DMS153 (cell line): Measurements from ENCODE around the gene UNC5B.
"Not testable (repeated sequence)": the region's sequence is repeated elsewhere in the genome, so short reads cannot be mapped to it uniquely, and the experiment has no call there.

Experiments
- DNase-seq: peaks from one replicate; lab custom pipeline; 2025; lab: John Stamatoyannopoulos, UW

UNC5B gene

GRCh38 chr10:71267508-71268240, 55.3 kb downstream of the UNC5B start:
- no peak for DNase-seq

- DNase-seq, result no peak
Measured at GRCh38 chr10:71268247-71268691, 55.9 kb downstream of the UNC5B start.

DNA sequence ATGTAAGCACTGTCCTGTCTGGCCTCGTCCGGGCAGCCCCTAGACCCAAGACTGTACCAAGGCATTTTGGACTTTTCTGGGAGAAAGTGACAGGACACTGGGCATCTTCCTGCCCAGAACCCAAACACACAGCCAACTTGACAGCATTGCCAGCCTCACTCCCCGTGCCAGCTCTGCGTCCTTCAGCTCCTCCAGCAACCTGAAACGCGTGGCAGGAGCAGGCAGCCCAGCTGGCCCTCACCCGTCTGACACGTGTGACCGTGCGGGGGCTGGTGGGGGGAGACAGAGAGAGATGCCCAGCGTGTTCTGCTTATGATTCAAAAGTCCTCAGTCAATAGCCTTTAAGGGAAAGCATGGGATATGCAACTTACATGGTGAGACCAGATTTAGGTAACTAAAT, 56.4 kb downstream of the UNC5B start:
- no peak for DNase-seq

DNA sequence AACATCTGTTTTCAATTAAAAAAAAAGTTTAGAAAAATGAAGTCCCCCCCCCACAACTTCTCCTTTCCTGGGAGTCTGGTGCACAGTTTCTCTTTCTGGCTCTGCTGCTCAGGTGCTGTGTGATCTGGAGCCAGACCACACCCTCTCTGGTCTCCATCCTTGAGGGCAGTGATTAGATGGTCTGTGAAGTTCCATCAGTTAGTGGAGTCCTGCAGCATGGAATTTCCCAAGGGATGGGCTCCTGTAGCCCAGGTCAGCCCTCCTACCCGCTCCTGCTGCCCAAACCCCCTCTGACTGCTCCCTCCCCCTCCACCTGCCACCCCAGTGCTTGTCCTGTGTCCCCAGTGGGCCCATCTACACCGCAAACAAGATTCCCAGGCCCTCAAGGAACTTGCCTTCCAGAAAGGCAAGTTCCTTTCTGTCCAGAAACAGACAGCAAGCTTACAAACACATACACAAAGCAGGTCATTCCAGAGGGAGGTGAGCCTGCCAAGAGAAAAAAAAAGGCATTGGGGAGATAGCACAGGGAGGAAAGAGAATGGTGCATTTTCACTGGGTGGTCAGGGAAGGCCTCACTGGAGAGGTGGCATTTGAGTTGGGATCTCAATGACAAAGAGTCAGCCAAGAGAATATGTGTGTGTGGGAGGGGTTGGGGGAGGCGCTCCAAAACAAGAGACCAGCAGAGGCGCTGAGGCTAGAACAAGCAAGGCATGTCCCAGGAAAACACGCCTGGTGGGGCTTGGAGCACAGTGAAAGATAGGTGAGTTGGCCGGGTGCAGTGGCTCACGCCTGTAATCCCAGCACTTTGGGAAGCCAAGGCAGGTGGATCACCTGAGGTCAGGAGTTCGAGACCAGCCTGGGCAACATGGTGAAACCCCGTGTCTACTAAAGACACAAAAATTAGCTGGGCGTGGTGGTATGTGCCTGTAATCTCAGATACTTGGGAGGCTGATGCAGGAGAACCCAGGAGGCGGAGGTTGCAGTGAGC, 57.2 kb downstream of the UNC5B start:
- DNase-seq, result no peak

DNA sequence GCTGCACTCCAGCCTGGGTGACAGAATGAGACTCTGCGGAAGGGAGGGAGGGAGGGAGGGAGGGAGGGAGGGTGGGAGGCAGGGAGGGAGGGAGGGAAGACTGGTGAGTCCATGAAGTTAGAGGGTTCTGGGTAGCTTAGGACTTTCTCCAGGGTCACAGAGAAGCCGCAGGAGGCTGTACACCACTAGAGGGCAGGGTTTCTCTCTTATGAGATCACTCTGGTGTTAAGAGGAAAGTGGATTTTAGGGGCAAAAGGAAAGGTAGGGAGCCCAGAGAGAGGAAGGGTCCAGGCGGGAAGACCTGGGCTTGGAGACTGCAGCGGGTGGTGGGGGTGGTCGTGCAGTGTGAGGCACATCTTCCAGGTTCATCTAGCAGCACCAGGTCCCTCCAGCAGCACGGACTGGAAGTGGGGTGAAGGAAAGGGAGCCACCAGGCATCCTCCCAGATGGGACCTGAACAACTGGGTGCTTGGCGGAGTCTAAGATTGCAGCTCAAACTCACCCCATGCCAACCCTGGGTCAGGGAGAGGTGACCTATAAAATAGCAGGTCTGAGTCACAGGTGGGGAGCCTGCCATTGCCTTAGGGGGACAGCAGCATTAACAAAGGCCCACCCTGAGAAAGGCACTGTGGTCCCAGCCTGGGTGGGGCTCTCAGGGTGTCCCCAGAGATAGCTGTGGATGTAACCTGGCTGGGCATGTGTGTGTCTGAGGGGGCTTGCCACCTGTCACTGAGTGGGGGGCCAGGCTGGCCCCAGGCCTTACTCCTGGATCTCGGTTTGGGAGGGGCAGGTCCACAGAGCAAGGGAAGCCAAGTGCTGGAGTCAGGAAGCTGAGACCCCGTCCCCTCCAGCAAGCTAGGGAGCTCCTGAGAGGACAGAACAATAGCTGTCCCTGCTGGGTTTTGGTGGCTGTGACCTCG, 58.2 kb downstream of the UNC5B start:
- DNase-seq, result peak; percentile 24

GRCh38 chr10:71271662-71272055, 59.3 kb downstream of the UNC5B start:
- no peak for DNase-seq

- no peak for DNase-seq
Measured at GRCh38 chr10:71272056-71272771, 59.8 kb downstream of the UNC5B start.

GRCh38 chr10:71272974-71273373, 60.6 kb downstream of the UNC5B start:
- not testable (repeated sequence) for DNase-seq

DNA sequence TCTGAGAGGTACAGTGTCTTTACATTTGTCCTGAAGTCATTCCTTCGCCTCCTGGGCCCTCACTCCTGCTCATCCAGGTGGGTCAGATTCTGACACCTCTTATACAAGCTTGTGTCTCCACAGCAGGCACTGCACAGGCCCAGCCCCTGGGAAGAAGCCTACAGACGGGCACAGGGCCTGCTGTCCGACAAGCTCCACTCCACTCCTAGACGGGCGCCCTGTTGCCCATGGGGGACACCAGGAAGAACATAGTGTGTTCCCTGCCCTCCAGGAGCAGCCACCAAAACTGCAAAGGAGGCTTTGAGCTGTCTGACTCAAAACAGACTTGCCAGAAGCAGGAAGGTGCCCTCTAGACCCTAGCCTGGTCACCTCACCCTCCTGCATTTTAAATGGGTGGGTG, 61.1 kb downstream of the UNC5B start:
- no peak for DNase-seq

GRCh38 chr10:71274901-71275796, 62.8 kb downstream of the UNC5B start:
- DNase-seq, result no peak

- DNase-seq, result no peak
Measured at GRCh38 chr10:71276873-71277272, 64.5 kb downstream of the UNC5B start.

DNA sequence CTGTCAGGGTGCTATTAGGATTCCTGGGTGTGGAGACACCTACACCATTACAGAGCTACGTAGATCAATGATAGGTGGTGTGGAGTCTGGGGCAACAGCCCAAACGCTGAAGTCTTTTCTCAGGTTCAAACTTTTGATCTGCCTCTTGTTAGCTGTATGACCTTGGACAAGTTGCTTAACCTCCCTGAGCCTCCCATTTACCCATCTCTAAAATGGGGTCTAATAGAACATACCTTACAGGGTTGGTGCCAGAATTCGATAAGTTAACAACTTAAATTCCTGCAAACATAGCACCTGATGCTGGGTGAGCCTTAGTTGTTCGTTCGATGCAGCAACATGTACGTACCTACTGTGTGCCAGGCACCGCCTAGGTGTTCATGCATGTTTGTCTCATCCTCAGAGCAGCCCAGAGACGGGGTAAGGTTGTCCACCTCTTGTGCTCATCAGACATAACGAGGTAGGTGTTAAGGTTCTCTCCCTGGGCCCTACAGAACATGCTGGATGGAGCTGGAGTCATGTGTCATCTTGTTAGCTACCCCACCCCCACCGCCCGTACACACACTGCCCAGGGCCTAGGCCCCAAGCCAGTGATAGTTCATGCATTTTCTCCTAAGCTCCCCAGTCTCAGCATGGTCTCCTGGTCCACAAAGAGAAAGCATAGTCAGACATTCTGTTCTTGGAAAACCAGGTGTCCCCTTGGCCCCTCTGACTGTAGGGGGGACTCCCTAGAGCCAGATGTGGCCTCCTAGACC, 65.7 kb downstream of the UNC5B start:
- DNase-seq, result no peak

DNA sequence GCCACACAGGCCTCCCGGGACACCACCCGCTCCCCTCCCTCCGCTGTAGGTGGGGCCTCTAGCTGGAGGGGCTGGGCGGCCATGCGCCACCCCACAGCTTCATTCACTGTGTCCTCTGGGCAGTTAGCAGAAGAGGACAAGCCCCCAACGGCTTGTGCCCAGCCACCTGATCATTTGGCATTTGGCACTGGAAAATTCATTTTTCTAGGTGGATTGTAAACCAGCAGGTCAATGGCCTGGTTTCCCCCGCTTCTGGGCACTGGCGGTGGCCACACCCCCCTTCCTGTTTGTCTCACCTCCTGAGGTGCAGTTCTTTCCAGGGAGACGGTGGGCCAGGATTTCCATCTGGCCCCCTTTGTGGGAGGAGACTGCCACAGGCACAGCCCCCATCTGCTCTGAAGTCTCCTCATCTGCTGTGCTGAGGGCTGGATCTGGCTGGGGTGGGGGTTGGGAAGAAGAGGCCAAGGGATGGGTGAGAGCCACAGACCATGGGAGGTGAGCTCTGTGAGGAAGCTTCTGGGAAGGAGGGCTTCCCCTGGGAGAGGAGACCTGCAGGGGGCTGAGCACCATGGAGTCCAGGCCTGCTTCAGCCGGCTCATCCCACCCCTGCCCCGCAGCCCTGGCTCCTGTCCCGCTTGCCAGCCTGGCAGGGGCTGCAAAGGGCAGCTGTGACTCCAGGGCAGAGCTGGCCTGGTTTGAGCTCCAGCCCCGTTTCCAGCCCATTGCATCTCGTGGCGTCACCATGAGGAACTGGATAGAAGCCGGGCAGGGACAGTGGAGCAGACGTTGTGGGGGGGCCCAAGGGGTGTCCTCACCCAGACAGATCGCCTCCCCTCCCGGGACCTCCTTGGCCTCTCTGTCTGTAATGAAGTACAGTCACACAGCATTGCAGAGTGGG, 66.6 kb downstream of the UNC5B start:
- DNase-seq, result no peak

- no peak for DNase-seq
Measured at GRCh38 chr10:71279590-71280170, 67.3 kb downstream of the UNC5B start.

DNA sequence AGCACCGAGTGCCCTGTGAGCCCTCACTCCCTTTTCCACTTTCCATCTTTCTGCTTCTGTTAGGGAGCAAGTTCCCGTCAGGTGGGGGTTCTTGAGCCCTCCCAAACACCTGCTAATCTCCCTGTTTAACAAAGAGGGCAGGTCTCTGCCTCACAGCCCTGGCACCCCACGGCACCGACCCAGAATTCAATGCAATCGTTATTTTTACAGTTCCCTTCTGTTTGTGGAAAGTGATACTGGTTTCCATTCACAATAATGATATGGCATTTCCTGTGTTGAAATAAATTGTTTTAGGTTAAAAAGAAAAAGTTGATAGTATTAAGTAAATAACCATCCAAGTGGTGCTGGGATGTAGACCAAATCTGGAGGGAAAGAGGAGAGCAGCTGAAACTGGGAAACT, 67.8 kb downstream of the UNC5B start:
- no peak for DNase-seq

- no peak for DNase-seq
Measured at GRCh38 chr10:71280825-71281224, 68.5 kb downstream of the UNC5B start.

GRCh38 chr10:71281646-71282322, 69.4 kb downstream of the UNC5B start:
- no peak for DNase-seq

- no peak for DNase-seq
Measured at GRCh38 chr10:71282323-71282680, 69.9 kb downstream of the UNC5B start.
